Right lobe of liver (tissue), 6 donors: ENCODE data around the gene SMPD3. TPM values are rescaled to one million over a fixed set of nuclear protein-coding genes. Genes with fewer than 3 reads are reported as not detected.

Experiments
- ATAC-seq, 4 donors: fragments of 200-7000 bp; cut with Tn5 transposase; one replicate each; pipeline ENCODE4 v1.9.1; 2020; ENCODE audit warnings: mild to moderate bottlenecking in 4 of 4, moderate library complexity in 4 of 4
- DNase-seq, 3 donors: peaks; one replicate each; pipeline ENCODE4 v3.0.0-alpha.2; 2020
- H3K27ac ChIP-seq, 3 donors: fragments of 200-600 bp; one replicate each; pipeline ENCODE4 v1.8.0; 2022
- H3K27me3 ChIP-seq, 2 donors: fragments of 200-600 bp; one replicate each; pipeline ENCODE4 v1.8.0; 2022
- H3K36me3 ChIP-seq, 4 donors: fragments of 200-600 bp; sonication (generic) in 1 of 4; one replicate each; pipeline versions ENCODE4 v1.5.1 to v1.8.0; 2017 to 2022; ENCODE audit warnings: control low read depth in 1 of 4
- H3K4me1 ChIP-seq, 4 donors: fragments of 200-600 bp; sonication (generic) in 1 of 4; one replicate each; pipeline versions ENCODE4 v1.5.1 to v1.8.0; 2017 to 2022; ENCODE audit warnings: control low read depth in 1 of 4
- H3K4me3 ChIP-seq, 3 donors: fragments of 200-600 bp; one replicate each; pipeline ENCODE4 v1.8.0; 2022
- H3K9me3 ChIP-seq, 4 donors: fragments of 200-600 bp; sonication (generic) in 1 of 4; one replicate each; pipeline versions ENCODE4 v1.5.1 to v1.8.0; 2017 to 2022; ENCODE audit warnings: control low read depth in 1 of 4
- CTCF ChIP-seq, 4 donors: fragments of 200-600 bp in 3 of 4; fragments of 450-650 bp in 1 of 4; IDR thresholded peaks; one replicate each; pipeline versions ENCODE4 v1.5.1 to v1.8.0; 2016 to 2022; ENCODE audit warnings: antibody characterized with exemption in 4 of 4, mild to moderate bottlenecking in 2 of 4
- POLR2A ChIP-seq: fragments of 450-650 bp; IDR thresholded peaks from one replicate; pipeline ENCODE4 v1.6.1; 2017; ENCODE audit warnings: antibody characterized with exemption, mild to moderate bottlenecking
- WGBS: methylation state at CpG from one replicate; pipeline ENCODE4 v1.1.6; 2018; ENCODE audit warnings: low coverage, low lambda C conversion rate; ENCODE audit not compliant: insufficient coverage; ENCODE audit errors: missing lambda C conversion rate; 5-methylcytosine and 5-hydroxymethylcytosine counted together
- intact Hi-C, 2 donors: fragments of 100-400 bp; cut with DNase I; formaldehyde crosslinking; loops; one replicate each; pipeline versions ENCODE4 v1.11.2 to v1.14.1; 2022
- total RNA-seq, 6 experiments: library from RNA; depleted of rRNA in 2 of 6; stranded (reverse); fragments of >200 nt in 2 of 6; fragmentation: NEBNext Ultra II Directional in 3 of 6; extraction: Animal tissue kit (Norgen Biotek cat#: 25700) in 3 of 6; gene quantifications; one replicate each; pipeline versions ENCODE4 v1.1.0 to v1.2.4, GENCODE V29; 2016 to 2023
- donor health status: DM: no; HTN: yes; CAD: no.
- donor health status: DM: no; HTN: no; CAD: no.
- donor health status: DM: no; HTN: no; CAD: no.
- donor health status: DM: no; HTN: yes; CAD: no.
- donor health status: DM: no; HTN: yes; CAD: no.

The SMPD3 gene
- total RNA-seq, 6 experiments from 2014 or later = 0.18 to 27.2 (median 5.0) TPM

GRCh38 chr16:68354816-68355215, 93.5 kb downstream of the SMPD3 start:
- Histone ChIP-seq H3K4me1 (no peaks in the 10 kb centered on the region), H3K4me3 (no peak overlapping the region), H3K9me3 (no peaks in the 10 kb centered on the region), H3K27me3 (no peaks in the 10 kb centered on the region), H3K27ac (no peak overlapping the region), H3K36me3 (peaks cover 0 to 51% (median 6%) of the 10 kb centered on the region in 4 donors)
- intact Hi-C loops = no loop called here
- no peak for ATAC-seq
- TF ChIP-seq CTCF (IDR thresholded peaks at IDR 0.05) (no peak), POLR2A (no peak)
- WGBS = no CpG with 5 or more reads among the region's 9 CpGs
- peak in 1 of 3 donors; percentile 48 for DNase-seq

GRCh38 chr16:68353366-68353765, 94.9 kb downstream of the SMPD3 start:
- intact Hi-C loops = no loop called here
- Histone ChIP-seq H3K27ac (no peak overlapping the region), H3K4me1 (no peaks in the 10 kb centered on the region), H3K36me3 (peaks cover 0 to 65% (median 6%) of the 10 kb centered on the region in 4 donors), H3K4me3 (no peak overlapping the region), H3K9me3 (no peaks in the 10 kb centered on the region), H3K27me3 (no peaks in the 10 kb centered on the region)
- TF ChIP-seq CTCF (IDR thresholded peaks at IDR 0.05) = no peak
- no peak for TF ChIP-seq POLR2A
- 100% methylated on average over 1 of the region's 13 CpGs for WGBS
- DNase-seq (peak in 1 of 3 donors; percentile 43), ATAC-seq (no peak)

- no peak for ATAC-seq
- H3K36me3 ChIP-seq = peaks cover 0 to 64% (median 6%) of the 10 kb centered on the region in 4 donors
- WGBS = 90% methylated on average over 3 of the region's 11 CpGs
- no peak for TF ChIP-seq POLR2A
- TF ChIP-seq CTCF (IDR thresholded peaks at IDR 0.05) = no peak
- H3K4me3 ChIP-seq = no peak overlapping the region
- no peaks in the 10 kb centered on the region for H3K9me3 ChIP-seq
- peaks cover 0 to under 1% (median 0%) of the 10 kb centered on the region in 4 donors for H3K4me1 ChIP-seq
- no peaks in the 10 kb centered on the region for H3K27me3 ChIP-seq
- H3K27ac ChIP-seq = no peak overlapping the region
- DNase-seq = peak in 1 of 3 donors; percentile 37
- intact Hi-C loops = no loop called here
Measured at GRCh38 chr16:68351991-68352431, 96.3 kb downstream of the SMPD3 start.

GRCh38 chr16:68351463-68351862, 96.8 kb downstream of the SMPD3 start:
- WGBS = 92% methylated on average over 11 of the region's 11 CpGs
- no peak for TF ChIP-seq CTCF (IDR thresholded peaks at IDR 0.05)
- no peak for TF ChIP-seq POLR2A
- DNase-seq = peak in 1 of 3 donors; percentile 48
- Histone ChIP-seq H3K4me1 (peaks cover 0 to 6% (median 0%) of the 10 kb centered on the region in 4 donors), H3K4me3 (no peak overlapping the region), H3K27ac (no peak overlapping the region), H3K36me3 (peaks cover 0 to 63% (median 6%) of the 10 kb centered on the region in 4 donors), H3K27me3 (no peaks in the 10 kb centered on the region), H3K9me3 (no peaks in the 10 kb centered on the region)
- ATAC-seq = no peak
- intact Hi-C loops = no loop called here
